Ureter (tissue), 1 donor: ENCODE measurements around the gene XRCC1. TPM values are rescaled to one million over a fixed set of nuclear protein-coding genes. Genes with fewer than 3 reads are reported as not detected.
"Not testable (repeated sequence)": the region's sequence is repeated elsewhere in the genome, so short reads cannot be mapped to it uniquely, and the experiment has no call there.

Experiments
- DNase-seq: peaks from one replicate; pipeline ENCODE4 v3.0.0-alpha.2; 2020; ENCODE audit warnings: low spot score
- total RNA-seq: library from RNA; stranded (reverse); gene quantifications from one replicate; pipeline ENCODE4 v1.2.4, GENCODE V29; 2023
- donor health status: DM: yes; HTN: yes; CAD: no.

Gene XRCC1
- total RNA-seq, 1 donor from 2014 or later: 20.3 TPM

DNA sequence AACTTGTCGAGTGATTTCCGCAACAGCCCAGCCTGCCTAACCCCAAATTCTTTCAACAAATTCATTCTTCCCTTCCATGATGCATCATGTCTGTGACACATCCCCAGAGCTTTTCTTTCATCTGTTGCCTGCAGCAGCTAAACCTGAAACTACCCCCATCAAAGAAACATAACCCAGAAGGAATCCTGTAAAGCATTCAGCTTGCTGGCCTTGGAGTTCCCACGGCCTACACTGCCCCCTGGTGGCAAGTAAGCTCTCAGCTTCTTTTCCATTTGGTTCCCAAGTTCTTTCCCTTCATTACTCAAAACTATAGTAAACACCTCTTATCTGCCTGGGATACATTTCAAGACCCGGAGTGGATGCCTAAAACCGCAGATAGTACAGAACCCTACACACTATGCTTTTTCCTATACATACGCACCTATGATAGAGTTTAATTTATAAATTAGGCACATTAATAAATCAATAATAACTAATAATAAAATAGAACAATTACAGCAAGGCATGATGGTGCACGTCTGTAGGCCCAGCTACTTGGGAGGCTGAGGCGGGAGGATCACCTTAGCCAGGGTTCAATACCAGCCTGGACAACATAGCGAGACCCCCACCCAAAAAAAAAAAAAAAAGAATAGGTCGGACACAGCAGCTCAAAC lies 55.8 kb downstream of the XRCC1 start:
- DNase-seq: peak; percentile 82

DNA sequence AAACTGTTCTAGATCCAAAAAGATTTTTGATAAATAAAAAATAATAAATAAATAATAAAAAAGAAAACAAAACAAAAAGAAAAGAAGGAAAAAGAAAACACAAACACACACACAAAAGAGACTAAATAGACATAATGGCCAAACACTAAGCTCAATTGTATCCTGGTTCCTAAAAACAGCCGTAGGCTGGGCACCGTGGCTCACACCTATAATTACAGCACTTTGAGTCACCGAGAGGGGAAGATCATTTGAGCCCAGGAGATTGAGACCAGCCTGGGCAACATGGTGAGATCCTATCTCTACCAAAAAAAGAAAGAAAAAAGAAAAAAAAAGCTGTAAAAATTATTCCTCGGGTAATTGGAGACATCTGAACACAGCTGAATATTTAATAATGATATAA lies 57.3 kb downstream of the XRCC1 start:
- no peak for DNase-seq

DNA sequence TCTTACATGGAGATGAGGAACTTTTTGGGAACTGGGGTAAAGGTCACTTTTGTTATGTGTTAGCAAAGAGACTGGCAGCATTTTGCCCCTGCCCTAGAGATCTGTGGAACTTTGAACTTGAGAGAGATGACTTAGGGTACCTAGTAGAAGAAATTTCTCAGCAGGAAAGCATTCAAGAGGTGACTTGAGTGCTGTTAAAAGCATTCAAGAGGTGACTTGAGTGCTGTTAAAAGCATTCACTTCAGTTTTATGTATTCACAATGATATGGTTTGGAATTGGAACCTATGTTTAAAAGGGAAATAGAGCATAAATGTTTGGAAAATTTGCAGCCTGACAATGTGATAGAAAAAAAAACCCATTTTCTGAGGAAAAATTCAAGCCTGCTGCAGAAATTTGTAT lies 62.9 kb downstream of the XRCC1 start:
- DNase-seq: not testable (repeated sequence)

DNA sequence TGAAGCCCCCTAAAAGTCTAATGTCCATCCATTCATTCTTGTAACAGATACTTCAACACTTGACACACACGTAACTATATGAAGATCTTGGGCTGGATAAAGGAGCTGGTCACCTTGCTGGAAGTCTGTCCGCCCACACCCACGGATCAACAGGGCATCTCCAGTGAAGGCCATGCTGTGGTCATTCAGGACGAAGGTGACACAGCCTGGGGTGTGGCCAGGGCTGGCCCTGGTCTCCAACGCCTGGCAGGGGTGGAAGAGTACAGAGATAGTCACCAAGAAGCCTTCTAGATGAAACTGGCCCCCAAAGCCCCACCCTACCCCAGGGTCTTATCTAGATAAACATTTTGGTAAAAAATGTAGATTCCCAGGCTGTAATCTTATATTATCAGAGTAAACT lies 64.0 kb downstream of the XRCC1 start:
- no peak for DNase-seq

DNA sequence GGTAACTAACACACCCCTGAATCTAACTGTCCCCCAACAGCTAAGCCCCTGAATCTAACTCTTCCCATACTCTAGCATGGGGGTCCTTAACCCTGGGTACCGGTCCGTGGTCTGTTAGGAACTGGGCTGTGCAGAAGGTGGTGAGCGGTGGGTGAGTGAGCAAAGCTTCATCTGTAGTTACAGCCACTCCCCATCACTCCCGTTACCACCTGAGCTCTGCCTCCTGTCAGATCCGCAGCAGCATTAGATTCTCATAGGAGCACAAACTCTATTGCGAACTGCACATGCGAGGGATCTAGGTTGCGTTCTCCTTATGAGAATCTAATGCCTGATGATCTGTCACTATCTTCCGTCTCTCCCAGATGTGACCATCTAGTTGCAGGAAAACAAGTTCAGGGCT lies 64.6 kb downstream of the XRCC1 start:
- DNase-seq: no peak

DNA sequence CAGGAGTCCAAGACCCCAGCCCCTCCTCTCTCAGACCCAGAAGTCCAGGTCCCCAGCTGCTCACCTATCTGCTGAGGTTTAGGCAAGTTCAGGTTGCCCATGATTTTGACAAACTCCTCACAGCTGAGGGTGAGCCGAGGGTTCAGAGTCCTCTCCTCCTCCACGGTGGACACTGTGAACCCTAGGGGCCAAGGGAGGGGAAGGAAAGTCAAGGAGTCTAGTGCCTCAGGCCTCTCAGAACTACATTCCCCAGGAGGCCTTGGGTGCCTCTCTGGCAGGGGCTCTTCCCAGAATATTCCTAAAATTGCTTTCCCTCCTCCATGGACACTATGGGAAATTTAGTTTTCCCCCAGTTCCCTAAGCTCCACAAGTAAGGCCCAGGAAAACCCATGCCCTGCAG lies 67.4 kb downstream of the XRCC1 start:
- no peak for DNase-seq

DNA sequence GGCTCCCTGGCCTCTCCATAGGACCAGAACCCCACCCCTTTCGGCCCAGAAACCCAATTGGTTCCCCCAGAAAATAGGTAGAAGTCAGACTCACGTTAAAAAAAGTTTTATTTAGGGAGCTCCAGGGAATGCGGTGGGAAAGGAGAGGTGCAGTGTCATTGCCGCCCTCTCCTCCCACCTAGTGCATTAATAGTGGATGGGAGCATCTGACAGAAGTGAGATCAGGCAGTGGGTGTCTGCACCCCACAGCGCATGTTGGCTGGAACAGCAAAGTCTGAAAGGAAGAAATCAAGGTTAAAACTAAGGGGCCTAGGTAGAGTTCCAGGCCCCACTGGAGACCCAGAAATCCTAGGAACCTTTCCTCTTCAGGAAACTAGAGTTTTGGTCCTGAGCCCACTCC lies 68.7 kb downstream of the XRCC1 start:
- no peak for DNase-seq

DNA sequence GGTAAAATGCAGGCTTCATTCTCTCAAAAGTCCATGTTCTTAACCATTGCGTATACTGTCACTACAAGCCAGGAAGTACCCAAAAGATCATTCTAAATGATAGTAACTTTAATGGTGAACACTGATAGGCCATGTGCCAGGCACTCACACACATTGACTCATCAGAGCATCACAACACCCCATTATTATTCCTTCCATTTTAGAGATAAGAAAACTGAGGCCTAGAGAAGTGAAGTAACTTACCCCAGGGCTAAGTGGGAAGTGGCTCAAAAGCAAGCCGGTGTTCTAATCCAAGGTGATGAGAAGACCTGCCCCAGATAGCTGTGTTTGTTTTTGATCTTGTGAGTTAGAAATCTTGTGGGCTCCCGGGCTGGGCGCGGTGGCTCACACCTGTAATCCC lies 69.4 kb downstream of the XRCC1 start:
- no peak for DNase-seq

DNA sequence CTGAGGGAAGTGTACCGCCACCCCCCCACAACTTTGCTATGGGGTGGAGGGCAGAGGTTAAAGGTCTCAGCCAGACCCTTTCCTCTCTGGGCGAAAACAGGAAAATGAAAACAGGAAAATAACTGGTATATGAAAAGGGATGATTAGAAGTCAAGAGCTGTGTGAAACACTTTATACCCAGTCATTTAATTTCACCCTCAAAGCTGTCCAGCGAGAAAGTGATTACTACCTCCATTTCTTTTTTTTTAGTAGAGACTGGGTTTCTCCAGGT lies 70.2 kb downstream of the XRCC1 start:
- DNase-seq: no peak

DNA sequence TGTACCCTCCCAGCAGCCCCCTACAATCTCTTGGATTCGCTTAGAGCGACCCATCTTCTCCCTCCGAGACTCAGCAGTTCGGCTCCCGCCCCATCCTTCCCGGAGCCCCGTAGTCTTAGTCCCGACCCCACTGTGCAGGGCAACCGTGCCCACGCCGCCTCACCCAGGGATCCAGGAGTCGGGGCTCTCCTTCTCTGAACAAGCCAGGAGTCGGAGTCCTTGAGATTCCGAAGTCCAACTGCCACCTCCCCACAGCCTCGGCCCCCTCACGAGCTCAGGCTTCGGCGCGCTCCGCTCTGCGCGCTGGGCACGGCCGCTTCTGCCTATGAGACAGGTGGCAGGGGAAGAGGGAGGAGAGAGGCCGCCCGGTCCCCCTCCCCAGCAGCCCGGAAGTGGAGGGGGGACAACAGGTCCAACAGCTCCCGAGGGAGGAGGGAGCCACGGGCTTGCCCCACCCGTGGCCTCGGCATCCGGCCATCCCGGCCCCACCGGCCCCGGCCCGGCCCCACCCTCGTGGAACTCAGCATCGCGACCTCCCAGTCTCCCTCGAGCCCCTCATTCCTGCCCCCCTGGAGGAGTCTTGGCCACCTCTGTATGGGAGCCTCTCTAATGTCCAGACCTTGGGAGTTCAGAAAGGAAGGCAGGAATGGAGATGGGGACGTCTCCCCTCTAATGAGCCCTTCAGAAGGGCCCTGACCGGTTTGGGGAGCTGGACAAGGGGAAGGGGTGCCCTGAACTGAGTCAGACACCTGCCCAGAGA lies 70.7 kb downstream of the XRCC1 start, which contains the start of gene PHLDB3:
PHLDB3 (minus strand) TSS at position 321 of the 760 bp plus-strand sequence. CDS start 628 bp downstream, outside the sequence.
- DNase-seq: peak; percentile 74

DNA sequence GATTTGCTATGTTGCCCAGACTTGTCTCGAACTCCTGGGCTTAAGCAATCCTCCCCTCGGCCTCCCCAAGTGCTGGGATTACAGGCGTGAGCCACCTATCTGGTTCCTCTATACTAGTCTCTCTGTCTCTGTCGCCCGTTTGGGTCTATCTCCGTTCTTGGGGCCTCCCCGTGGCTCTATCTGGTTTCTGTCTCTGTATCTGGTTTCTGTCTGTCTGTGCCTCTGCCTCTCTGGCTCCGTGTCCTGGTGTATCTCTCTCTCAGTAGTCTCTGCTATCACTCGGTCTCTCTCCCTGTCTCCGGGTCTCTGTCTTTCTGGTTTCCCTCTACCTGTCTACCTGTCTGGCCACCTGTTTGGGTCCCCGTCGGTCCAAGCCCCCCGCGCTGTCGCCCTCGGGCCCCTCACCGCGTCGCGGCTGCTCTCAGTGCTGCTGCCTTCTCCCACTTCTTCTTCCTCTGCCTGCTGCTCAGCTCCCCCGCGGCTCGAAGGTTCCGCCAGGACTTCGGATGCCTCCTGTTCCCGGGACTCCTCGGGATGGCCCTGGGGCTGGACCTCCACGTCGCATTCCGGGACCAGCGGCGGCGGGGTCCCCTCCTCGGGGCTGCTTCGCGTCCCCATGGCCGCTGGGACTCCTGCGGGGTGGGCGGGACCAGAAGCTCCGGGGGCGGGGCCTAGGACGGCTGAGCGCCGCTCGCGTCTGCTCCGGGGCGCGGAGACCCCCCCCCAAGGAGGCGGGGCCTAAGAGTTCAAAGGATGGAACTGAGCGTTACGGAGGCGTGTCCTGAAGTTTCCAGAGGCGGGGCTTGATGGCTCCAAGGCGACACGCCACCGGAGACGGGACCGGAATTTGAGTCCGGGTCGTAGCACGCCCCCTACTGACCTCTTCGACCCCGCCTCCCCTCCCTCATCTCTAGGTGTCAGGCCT lies 71.6 kb downstream of the XRCC1 start:
- peak; percentile 98 for DNase-seq

DNA sequence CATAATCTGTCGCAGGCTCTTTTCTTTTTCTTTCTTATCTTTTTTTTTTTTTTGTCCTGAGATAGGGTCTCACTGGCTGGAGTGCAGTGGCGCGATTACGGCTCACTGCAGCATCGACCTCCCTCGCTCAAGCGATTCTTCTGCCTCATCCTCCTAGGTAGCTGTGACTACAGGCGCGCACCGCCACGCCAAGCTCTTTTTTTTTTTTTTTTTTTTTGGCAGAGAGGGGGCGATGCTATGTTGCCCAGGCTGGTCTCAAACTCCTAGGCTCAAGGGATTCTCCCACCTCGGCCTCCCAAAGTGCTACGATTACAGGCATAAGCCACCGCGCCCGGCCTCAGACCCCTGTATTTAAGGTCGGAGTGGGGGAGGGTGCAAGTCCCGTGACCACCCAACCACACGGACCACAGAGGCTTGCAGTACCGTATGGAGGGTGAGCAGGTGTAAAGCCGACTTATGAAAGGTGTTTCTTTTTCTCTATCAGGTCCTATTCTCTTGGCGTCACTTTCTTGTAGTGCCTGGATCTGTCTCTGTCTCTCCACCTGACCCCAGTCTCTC lies 72.8 kb downstream of the XRCC1 start:
- no peak for DNase-seq

DNA sequence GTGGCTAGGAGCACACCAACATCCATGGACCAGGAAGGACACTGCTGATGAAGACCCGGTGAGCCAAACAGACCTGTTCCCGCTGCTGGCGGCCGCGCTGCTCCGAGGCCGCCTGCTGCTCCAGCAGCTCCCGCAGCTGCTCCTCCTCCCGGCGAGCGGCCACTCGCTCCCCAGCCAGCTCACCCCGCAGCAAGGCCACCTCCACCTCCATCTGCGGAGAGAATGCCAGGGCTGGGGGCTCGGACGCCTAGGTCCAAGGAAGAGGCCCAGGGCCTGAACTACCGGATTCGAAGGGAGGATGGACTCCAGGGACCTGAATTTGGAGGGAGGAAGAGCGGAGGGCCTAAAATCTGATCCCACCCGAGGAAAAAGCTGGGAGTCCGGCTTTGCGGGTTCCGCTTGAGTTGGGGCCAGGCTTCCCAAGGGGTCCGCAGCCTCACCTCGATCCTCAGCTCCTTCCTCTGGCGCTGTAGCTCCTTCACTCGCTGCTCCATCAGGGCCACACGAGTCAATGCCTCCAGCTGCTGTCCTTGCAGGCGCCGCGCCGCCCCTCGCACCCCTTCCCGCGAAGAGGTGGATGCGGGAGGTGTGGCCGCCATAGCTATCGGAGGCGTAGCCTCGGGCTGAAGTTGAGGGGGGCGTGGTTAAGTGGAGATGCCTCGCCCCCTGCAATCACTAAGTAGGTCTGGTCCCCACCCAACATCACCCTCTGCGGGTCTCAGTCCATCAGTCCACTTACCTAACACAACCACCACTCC lies 73.5 kb downstream of the XRCC1 start:
- no peak for DNase-seq

DNA sequence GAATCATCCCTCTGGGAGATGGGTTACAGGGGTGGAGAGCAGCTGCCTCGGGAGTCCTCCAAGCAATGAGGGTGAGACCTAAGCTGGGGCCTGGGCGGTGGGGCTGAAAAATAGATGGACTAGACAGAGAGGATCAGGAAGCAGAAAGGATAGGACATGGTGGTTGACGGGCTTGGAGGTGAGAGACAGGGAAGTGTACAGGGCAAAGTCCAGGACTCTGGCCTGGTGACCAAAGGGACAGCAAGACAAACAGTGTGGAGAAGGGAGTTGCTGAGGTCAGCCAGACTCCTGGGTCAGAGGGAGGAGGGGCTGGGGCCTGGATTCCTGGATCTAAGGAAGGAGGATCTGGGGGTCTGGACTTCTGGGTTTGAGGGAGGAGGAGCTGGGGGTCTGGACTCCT lies 76.3 kb downstream of the XRCC1 start:
- DNase-seq: no peak

DNA sequence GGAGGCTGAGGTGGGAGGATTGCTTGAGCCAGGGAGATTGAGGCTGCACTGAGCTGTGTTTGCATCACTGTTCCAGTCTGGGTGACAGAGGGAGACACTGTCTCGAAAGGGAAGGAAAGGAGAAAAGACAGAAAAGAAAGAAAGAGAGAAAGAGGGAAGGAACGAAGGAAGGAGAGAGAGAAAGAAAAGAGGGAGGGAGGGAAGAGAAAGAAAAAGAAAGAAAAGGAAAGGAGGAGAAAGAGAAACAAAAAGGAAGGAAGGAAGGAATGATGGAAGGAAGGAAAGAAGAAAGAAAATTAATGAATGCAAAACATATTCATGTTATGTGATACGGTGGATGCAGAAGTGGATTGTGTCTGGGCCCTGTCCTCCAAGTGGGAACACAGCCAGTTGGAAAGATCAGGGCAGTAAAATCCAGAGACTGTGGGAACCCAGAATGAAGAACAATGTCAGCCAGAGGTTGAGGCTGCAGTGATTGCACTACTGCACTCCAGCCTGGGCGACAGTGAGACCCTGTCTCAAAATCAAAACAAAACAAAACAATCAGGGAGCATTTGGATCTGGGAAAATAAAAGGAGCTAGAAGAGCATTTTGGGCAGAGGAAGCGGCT lies 77.0 kb downstream of the XRCC1 start:
- no peak for DNase-seq

DNA sequence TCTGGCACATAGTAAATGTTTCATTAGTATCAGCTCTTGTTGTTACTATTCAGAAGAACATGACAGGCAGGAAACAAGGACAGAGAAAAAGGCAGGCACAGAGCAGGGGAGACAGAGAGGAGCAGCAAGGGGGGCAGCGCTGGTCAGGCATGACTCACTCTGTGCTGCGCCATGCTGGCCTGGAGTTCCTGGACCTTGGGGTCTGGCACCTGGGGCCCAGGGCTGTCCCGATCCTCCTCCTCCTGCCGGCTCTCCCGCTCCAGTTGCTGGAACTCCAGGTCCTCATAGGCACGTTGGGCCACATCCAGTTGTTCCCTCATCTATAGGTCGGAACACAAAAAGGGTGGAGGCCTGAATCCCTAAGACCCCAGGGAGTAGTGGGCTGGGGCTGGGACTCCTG lies 78.4 kb downstream of the XRCC1 start:
- no peak for DNase-seq

DNA sequence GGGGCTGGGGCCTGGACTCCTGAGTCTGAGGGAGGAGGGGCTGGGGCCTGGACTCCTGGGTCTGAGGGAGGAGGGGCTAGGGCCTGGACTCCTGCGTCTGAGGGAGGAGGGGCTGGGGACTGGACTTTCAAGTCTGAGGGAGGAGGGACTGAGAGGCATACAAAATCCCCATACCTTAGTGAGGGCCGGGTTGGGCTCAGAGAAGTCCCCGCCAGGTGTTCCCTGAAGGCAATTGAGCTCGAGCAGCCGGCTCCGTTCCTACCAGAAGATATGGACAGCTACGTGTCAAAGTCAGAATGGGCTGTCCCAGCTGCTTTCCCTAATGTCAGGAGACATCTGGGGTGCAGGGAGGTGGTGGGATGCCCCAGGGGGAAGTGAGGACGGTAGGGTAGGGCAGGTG lies 80.2 kb downstream of the XRCC1 start:
- no peak for DNase-seq
